Occipital lobe (tissue), 2 donors: ENCODE measurements around the gene TOM1L2. TPM values are rescaled to one million over a fixed set of nuclear protein-coding genes. Genes with fewer than 3 reads are reported as not detected.

Experiments used
- DNase-seq: peaks from one replicate; lab custom pipeline; 2025; lab: John Stamatoyannopoulos, UW
- total RNA-seq: library from RNA; depleted of rRNA; stranded (reverse); fragments of >200 nt; gene quantifications from one replicate; pipeline ENCODE4 v1.2.3, GENCODE V29; 2014

Gene TOM1L2
- total RNA-seq, 1 donor from 2014 or later = 17.8 TPM

DNA sequence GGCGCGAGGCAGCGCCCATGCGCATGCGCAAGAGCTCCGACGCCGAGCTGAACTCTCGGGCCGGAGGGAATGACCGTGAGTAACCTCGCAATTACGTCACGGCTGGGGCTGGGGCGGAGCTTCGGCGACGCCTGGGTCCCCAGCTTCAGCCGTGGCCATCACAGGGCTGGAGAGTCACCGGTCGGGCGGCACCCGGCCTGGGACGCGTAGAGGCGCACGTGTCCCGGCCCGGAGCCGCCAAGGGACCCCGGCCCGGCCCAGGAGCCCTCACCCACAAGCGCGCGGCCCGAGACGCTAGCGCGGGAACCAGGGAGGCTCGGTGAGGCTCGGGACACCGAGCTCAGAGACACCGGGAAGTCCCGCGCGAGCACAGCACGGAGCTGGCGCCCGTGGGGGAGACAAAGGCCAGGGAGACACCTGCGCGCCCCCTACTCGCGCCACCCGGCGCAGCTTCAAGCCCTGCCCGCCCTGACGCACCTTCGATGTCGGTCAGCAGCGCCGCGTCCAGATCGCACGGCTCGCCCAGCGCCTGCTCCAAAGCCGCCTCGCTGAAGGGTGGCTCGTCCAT lies 135.9 kb downstream of the TOM1L2 start:
- DNase-seq = peak; percentile 95

DNA sequence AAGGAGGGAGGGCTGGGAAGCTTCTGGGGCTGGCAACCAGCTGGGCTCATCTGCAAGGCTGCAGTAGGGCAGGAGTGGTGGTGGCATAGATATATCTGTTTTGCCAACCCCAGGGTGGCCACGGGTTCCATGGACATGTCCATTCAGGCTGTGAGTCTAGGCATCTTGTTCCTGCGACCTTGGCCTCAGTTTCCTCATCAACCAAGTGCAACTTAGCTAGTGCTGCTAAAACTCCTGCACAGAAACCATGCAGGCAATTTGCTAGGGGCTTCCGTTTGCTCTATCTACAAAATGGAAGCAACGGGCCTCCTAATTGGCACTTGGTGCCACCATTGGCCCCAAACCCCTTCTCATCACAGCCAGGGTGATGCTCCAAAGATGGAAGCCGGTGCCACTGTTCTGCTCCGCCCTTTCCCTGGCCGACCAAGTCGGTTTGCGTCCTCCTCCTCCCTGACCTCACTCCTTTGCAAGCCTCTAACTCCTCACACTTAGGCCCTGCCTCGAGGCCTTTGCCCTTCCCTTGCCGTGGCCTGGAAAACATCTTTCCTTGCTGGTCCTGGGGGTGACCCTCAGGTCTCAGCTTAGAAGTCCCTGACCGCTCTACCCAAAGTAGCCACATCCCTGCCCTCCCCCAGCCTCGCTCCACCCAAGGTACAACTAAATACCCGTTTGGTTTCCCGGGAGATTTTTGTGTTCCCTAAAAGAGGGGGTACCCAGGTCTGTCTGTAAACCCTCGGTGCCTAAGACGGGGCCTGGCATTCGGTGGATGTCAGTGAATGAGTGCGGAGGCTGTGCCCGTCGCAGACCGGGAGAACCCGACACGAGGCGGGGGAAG lies 136.6 kb downstream of the TOM1L2 start:
- DNase-seq = no peak

DNA sequence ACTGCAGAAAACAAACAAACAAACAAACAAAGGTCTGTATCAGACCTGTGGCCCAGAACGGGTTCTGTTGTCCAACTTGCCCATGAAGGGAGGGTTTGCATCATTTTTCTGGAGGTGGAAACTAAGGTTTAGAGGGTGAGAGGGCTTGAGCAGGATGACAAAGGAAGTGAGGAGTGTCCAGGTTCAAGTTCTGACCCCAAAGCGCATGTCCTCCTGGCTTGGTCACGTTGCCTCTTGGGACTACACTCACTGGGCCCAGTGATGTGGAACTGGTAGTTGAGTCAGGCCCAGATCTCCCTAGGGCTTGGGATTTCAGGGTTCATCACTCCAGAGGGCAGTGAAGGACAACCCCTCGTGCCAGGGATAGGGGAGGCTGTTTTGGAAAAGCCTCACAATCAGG lies 137.2 kb downstream of the TOM1L2 start:
- no peak for DNase-seq

DNA sequence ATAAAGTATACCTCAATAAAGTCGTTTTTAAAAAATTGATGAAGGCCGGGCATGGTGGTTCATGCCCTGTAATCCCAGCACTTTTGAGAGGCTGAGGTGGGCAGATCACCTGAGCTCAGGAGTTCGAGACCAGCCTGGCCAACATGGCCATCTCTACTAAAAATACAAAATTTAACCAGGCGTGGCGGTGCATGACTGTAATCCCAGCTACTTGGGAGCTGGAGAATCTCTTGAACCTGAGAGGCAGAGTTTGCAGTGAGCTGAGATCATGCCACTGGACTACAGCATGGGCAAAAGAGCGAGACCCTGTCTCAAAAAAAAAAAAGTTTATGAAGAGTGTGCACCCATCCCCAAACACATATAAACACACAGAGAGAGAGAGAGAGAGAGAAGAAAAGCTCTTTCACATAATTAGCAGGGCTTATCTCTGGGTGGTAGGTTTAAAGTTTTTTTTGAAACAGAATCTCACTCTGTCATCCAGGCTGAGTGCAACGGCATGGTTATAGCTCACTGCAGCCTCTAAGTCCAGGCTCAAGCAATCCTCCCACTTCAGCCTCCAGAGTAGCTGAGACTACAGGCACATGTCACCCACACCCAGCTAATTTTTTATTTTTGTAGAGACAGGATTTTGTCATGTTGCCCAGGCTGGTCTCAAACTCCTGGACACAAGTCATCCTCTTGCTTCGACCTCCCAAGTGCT lies 138.4 kb downstream of the TOM1L2 start:
- DNase-seq = no peak

DNA sequence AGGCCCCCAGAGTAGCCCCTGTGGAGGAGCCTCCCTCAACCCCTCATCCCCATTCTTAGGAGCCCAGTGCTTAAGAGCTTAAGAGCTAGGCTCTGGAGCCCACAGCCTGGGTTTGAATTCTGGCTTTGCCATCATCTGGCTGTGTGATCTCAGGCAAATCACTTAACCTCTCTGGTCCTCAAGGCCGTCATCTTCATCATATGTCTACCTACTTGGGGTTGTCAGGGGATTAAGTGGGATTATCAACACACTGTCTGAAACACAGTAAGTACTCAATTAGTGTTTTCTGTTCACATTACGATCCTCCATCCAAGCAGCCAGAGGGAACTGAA lies 140.2 kb downstream of the TOM1L2 start:
- no peak for DNase-seq

DNA sequence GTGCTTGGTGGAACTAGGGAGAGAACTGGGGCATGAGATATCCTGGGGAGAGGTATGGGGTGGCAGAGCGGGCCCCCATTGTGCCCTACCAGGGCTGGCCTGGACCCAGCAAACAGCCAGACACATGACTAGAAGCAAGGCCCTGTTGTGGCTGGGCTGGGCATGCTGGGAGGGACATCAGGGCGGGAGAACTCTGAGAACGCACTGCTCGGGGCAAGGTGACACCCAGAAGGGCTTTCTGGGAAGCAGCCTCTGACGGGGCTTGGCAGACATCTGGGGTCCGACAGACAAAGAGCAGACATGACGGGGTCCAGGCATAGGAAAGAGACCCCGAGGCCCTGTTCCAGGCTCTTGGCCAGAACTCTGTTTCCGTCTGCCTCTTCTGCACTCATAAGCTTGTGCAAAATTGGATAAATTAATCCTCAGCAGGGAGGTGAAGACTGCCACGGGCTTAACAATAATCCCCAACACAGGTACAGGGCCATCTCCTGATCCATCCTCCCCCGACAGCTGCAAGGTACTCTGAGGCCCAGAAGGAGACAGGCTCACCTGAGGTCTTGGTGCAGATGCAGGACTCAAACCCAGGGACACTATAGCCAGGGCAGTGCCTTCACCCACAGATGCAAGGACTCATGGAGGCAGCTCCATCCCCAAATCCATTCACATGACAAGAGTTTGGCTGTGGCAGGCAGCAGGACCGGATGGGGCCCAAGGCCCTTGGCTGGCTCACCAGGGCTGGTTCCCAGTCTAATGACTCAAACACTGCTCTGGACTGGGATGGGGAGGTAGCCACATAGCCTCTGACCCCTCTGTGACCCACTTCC lies 140.8 kb downstream of the TOM1L2 start:
- DNase-seq = no peak

DNA sequence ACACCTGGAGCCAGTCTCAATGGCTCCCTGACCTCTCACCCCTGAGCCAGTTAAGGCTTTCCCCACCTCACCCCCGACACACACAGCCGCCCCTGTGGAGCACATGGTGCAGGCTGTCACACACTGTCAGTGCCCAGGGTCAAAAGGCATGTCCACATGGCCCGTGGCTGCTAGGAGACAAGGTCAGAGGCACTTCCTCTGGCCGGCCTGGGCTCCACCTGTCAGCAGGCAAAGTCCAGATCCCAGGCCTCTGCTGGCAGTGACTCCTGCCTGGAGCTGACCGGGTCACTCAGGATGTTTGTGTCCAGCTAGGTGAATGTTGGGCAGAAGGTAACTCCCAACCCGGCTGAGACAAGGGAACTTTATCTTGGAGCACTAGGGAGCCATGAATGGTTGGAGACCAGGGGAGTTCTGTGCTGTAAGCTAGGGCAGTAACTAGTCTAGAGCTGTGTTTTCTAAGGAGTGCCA lies 141.4 kb downstream of the TOM1L2 start:
- no peak for DNase-seq

DNA sequence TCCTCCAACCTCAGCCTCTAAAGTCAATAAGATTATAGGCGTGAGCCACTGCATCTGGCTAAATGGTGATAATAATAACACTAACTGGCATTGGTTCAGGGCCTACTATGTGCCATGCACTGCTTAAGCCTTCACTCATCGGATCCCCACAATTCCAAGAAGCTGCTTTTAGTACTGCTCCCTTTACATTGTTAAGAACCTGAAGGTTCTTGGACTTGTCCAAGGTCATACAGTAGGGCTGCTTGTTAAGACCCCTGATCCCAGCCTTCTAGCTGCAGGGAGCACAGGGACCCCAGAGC lies 142.0 kb downstream of the TOM1L2 start:
- DNase-seq = no peak

DNA sequence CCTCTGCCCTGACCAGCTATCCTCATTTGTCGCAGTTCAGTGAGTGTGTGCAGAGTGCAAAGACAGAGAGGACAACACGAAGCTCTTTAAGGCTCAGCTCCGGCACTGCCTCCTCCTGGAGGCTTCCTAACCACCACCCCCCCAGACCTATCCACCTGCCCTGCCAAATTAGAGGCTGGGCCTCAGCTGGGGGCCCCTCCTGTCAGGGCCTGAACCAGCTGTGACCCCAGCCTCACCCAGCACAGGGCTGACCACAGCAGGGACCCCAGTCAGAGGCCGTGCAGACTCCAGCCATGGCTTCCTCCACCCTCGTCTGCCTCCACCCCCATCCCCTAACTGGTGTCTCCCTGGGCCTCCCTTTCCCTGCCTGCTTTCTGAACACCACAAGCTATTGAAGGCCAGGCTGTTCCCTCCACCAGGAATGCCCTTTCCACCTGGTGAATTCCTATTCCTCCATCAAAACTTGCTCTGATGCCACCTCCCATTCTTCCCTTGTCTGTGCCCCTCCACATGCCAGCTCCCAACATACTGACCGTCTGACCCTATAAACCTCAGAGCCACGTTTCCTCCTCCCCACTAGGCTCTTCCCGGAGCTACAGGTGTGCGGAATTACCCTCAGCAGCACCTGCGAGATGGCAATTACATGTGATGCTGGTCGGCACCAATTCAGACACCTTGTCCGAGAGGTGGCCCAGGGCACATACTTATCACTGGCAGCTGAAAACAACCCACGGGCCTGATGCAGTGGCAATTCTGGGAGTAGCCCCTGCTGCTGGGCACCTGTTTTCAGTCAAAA lies 144.2 kb downstream of the TOM1L2 start:
- no peak for DNase-seq

DNA sequence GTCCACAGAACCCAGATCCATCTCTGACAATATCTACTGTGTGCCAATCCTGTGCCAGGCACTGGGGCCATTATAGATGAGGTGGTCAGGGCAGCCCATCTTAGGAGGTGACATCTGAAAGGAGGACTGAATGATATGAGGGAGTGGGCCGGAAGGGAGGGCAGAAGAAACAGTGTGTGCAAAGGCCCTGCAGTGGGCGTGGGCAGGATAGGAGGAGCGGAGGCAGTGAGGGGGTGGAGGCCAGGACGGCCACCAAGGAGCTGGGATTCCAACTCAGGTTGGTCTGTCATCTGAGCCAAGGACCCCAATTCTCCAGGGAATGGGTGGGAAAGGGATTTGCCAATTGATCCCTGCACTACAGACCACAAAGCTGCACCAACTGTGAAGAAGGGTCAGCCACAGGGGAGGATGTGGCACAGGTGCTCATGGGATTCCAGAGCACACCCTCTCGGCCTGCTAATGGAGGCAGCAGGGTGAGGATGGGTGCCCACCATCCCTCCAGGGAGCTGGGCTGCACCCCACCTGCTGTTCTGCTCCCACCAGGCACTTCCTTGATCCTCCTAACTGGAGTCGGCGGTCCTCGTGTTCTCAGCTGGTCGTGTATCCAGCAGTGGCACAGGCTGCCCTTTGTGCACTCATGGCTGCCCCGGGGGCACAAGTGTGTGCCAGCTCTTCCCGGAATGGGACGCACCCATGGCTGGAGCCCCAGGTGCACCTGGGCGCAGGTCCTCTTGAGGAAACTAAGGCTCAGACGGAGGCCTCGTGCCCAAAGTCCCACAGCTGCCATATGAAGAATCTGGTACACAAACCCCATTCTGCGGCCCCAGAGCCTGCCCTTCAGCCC lies 145.0 kb downstream of the TOM1L2 start:
- DNase-seq = no peak

DNA sequence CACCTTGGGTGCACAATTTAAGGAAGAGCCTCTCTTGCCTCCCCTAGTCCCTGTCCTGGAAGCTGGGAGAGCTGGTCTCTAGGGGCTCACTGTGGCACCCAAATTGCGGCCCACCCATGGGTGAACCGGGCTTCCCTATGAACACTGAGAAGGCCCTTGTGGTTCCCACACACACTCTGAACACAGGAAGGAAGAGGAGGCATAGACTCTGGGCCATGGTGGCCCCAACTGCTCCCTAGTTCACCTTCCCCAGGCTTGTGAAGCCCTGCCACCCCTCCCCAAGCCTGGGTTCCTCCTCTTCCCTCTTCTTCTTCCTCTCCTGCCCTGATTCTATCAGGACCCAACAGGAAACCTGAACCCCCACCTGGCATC lies 145.9 kb downstream of the TOM1L2 start:
- DNase-seq = no peak

DNA sequence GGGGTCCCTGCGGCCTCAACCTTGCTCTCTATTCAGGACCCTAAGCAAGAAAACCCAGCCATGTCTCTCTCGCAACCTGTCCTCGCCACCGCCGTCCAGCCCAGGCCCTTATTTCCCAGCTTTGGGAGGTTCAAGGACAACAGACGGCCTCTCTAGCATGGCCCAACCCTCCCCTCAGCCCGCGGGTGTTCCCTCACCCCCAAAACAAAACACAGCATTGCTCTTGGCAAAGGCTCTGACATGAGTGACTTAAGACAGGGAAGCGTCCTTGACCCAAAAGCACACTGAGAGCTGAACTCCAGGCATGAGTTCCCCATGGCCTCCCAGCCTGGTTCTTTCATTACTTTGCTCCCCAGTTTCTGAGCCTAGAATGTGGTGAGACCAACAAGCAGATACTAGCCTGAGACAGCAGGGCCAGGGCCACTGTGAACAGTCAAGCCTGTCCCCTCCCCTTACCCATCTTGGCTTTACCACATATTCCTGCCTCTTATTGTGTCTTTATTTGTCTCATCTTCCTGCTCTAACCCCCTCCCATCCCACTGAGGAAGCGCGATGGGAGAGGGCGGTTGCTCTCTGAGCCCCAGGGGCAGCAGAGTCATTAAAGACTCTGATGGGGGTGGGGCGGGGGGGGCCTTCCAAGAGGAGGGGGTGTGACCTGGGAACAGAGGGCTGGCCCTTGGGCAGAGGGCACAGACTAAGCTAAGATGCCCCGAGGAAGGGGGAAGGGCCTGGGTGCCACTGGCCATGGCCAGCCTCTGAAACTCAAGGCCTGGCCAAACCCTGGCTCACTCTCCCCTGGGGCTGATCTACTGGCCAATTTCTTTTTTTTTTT lies 147.2 kb downstream of the TOM1L2 start:
- no peak for DNase-seq

DNA sequence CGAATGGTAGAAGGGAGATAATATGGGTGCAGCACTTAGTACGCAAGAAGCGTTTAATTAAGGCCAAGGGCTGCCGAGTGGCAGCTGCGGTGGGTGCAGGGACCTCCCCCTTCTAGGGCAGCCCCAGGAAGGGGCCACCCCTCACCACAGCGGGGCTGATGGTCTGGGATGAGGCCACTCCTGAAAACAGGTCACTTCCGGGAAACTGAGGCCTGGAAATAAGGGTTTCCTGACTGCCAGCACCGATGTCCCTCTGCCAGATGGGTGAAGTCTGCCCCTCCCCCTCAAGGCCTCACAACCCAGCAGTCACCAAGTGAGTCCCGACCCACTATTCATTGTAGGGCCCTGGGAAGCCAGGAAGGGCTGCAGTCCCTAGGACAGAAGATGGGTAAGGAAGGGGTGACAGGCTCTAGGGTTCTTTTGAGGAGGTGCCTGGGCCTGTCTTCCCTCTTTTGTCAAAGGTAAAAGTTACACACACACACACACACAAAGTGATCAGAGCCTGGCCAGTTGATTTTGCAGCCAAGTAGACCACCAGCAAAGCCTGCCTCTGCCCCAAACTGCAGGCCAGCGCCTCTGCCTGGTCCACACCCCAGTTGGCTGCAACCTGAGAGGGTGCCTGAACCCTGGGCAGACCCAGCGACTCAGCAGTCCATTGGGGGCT lies 147.9 kb downstream of the TOM1L2 start:
- DNase-seq = no peak

DNA sequence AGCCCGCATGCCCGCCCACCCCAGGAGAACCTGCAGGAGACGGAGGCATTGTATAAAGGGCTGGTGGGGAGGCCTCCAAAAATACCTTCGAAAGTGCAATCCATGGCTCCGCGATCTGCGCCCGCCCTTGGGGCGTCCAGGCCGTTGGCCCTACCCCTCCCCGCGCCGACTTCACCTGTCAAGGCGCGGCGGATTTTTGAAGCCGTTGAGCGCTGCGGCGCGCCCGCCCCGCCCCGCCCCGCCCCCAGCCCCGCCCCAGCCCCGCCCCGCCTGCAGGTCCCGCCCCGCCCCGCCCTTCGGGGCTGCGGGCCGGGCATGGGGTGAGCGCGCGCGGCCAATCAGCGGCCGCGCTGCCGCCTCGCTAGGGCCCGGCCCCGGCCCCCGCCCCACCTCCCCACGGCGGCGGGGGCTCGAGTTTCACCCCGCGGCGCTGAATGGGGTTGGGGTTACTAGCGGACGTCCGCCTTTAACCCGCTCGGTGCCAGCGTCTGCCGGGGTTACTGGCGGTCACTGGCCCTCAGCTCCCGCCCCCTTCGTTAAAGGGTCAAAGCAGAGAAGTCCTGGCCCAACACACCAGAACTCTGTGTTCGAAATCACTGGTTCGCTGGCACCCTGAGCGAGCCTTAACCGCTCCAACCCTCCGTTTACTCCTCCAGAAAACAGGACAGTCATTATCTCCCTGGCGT lies 148.6 kb downstream of the TOM1L2 start:
- peak; percentile 77 for DNase-seq

DNA sequence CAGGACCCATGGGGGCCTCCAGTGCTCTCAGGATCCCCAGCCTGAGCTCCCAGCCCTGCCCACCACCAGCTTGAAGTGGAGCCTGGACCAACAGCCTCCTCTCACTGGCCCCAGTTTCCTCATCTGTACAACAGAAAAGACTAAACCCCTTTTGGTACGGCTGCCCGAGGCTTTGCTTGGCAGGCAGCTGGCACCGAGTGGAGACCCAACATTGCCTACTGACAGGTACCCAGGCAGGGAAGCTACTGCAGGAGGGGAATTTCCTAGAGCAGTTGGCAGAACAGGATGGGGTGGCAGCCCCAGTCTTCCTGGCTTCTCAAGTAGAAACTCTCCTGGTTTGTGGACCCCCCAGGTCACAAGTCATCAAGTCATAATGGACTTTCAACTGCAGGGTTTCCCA lies 149.6 kb downstream of the TOM1L2 start:
- DNase-seq = no peak

DNA sequence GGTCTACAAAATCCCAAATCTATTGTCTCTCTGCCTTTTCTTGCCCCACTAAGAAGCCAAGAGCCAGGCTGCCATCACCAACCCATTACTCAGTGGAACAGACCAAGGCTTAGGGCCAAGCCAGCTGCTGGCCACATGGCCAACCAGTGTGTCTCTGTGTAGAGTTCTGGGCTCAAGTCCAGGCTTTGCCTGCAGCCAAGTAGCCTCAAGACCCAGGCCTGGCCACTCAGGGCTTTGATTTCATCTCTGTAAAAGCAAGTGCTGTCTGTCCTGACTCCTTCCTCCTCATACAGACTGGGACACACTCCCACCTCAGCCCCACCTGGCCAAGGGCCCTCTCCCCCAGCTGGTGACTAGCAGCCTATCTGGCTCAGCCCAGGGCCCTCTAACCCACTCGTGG lies 150.0 kb downstream of the TOM1L2 start:
- peak; percentile 76 for DNase-seq

DNA sequence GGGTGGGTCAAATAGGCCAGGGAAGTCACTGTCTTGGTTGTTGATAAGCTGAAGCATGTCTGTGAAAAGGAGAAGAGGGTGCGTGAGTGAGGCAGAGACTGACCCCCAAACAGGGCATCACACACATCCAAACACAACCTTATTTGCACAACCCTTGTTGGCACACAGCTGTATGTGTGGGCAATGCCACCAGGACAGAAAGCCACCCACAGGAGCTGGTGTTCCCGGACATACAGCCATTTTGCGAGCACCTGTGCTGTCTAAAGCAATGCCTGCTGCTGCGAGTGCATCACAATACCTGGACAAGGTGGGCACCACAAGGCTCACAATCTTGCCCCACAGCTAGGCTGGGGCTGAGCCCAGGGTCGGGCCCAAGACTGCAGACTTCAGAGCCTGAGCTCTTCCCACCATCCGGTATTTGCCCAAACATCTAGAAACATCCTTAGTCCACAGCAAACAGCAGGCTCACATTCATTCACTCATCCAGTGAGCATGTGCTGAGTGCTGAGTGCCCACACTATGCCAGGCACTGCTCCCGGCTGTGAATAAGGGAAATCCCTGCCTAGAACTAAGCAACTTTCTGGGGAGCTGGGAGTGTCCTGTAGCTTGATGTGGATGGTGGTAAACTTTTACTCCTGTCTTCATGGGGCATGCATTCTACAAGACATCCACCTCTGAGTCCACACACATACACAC lies 151.6 kb downstream of the TOM1L2 start:
- DNase-seq = no peak

DNA sequence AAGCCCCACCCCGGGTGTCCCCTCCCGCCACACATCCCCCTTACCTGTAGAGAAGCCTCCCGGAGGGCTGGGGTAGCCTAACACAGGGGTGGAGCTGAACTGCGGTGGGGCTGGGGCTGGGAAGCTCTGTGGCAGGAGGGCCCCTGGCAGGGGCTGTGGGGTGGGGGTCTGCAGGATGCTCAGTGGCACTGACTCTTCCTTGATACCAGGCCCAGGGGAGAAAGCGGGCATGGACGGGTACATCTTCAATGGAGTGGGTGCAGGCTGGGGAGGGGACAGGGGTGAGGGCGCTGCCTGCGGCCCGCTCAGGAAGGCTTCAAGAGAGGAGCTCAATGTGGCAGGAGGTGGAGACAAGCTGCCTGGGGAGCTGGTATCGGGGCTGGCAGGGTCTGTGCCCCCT lies 152.2 kb downstream of the TOM1L2 start:
- no peak for DNase-seq
